VCaP (cell line): ENCODE measurements around the gene TRIM9.

Experiments
- H3K27ac ChIP-seq: fragments of 450-650 bp; 2 replicates; pipeline ENCODE4 v1.5.1; 2017
- TF ChIP-seq, protein P1 (sequence below): fragments of 450-650 bp; conservative IDR thresholded peaks from 2 replicates; pipeline ENCODE4 v1.5.1; 2017; ENCODE audit warnings: mild to moderate bottlenecking, moderate library complexity

TRIM9 gene

DNA sequence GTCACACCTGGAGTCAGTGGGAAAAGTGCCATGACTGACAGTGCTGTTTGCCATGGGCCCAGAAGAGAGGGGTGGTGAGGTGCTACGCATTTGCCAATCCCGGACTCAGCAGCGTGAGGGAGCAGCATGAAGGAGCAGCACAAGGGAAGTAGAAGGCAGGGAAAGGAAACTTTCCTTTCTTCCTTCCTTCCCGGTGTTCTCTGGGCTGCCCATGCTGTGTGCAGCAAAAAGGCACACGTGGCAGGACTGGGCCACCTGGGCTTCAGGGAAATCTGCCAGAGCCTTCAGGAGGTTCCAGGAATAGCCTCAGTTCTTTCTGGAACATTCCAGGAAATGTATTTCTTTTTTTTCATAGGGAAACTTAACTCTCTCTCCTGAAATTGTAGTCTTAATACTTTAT is 23.0 kb downstream of the TRIM9 start:
- TF ChIP-seq, protein P1, sequence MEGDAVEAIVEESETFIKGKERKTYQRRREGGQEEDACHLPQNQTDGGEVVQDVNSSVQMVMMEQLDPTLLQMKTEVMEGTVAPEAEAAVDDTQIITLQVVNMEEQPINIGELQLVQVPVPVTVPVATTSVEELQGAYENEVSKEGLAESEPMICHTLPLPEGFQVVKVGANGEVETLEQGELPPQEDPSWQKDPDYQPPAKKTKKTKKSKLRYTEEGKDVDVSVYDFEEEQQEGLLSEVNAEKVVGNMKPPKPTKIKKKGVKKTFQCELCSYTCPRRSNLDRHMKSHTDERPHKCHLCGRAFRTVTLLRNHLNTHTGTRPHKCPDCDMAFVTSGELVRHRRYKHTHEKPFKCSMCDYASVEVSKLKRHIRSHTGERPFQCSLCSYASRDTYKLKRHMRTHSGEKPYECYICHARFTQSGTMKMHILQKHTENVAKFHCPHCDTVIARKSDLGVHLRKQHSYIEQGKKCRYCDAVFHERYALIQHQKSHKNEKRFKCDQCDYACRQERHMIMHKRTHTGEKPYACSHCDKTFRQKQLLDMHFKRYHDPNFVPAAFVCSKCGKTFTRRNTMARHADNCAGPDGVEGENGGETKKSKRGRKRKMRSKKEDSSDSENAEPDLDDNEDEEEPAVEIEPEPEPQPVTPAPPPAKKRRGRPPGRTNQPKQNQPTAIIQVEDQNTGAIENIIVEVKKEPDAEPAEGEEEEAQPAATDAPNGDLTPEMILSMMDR = no peak
- H3K27ac ChIP-seq = no peak overlapping the region

DNA sequence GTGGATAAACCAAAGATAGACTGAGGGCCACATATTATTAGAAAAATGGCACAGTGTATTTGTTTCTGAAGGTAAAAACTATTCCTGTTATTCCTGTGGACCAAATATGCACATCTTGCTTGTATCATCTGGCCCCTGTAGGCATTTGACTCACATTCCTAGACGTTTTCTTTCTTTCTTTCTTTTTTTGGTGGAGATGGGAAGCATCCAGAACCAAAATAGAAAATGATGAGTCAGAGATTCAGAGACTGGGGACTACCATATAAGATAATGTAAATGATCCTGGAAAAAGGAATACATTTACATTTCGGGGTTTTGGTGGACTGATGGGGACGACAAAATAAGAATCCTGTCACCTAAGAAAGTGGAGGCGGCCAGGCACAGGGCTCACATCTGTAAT is 24.2 kb downstream of the TRIM9 start:
- TF ChIP-seq, protein P1 = no peak
- H3K27ac ChIP-seq = no peak overlapping the region

DNA sequence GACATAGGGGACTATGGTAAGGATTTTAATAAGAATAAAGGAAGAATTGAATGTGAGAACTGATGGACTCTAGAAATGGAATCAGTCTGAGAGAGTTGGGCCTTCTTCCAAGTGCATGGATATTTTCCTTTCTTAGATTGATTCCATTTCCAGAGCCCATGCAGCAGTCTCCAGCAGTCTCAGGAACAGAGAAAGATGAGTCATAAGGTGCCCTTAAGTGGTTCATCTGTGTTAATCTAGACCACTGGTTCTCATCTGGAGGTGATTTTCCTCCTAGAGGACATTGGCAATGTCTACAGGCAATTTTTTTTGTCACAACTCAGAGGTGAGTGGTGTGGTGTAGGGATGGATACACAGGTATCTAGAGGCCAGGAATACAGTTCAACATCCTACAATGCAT is 25.9 kb downstream of the TRIM9 start:
- TF ChIP-seq, protein P1 = no peak
- H3K27ac ChIP-seq = no peak overlapping the region

DNA sequence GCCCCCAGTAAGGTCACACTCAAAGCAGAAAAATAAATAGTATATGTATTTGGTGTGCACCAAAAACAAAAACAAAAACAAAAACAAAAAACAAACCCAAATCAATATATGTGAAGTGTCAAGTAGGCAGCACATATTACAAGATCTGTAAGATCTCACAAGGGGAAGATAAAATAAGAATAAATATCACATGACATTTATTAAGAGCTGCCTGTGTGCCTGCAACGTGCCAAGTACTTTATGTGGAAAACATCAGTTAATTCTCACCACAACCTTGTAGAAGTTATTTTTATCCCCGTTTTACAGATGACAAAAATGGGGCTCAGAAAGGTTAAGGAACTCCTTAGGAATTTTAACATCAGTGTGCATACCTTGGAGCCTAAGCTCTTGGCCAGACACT is 26.6 kb downstream of the TRIM9 start:
- TF ChIP-seq, protein P1 = no peak
- H3K27ac ChIP-seq = no peak overlapping the region

DNA sequence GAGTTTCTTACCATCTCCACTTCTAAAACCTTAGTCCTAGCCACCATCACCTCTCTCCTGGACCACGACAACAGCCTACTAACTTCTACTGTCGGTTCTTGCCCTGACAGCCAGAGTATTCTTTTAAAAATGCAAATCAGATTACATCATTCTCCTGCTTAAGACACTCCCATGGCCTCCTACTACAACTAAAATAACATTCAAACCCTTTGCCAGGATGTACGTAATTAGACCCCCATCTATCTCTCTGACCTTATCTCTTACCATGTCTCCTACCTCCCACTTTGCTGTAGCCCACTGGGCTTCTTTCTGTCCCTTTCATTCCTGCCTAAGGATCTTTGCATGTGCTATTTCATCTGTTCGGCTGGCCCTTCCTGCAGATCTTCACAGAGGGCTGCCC is 27.6 kb downstream of the TRIM9 start:
- no peak overlapping the region for H3K27ac ChIP-seq
- TF ChIP-seq, protein P1 = no peak

DNA sequence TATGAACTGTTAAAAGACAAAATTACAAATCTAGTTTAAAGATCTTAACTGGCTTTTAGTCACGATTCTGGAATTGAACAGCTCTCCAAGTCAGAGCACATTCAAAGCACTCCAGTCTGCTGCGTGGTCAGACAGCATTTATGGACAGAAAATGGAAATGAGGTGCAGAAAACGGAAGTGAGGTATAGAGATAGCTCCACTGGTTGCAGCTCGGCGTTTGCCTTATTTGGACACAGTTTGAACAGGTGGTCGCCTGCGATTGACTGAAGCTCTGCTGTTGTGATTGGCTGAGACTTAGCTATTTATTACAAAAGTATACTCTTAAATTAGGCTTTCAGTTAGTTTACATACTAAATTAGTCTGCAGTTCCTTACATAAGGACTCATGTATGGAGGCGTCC is 28.3 kb downstream of the TRIM9 start:
- no peak overlapping the region for H3K27ac ChIP-seq
- TF ChIP-seq, protein P1 = no peak

DNA sequence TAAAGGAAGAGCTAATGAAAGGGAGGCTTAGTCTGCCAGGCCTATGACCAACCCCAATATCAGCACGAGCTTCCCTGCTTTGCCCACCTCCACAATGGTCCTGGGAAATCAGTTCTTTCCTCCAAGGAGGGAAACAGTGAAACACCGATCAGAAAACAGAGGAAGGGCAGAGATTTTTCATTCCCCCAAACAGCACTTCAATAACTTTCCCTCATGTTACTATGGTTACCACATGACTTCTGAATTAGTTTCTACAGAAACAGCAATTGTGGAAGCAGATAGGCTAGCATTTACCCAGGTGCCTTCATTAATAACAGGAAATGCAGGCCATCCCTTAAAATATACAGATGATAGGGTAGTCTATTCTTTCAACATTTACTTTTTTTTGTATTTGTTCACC is 35.9 kb downstream of the TRIM9 start:
- TF ChIP-seq, protein P1 = no peak
- H3K27ac ChIP-seq = no peak overlapping the region

DNA sequence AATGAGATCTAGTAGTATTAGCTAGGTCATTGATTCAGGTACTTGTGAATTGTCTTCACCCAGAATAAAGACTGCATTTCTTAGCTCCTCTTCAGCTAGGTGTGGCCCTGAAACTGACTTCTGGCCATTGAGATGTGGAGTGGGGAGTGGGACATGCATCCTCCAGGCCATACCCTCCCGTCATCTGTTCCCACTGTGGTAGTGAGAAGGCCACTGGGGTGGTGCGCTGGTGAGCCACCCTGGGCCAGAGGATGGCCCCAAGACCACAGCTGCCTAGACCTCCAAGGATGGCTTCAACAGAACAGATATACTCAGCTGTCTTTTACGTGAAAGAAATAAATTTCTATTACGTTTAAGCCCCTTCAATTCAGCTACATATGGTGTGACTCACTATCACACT is 36.5 kb downstream of the TRIM9 start:
- TF ChIP-seq, protein P1 = no peak
- no peak overlapping the region for H3K27ac ChIP-seq
